Esophagus muscularis mucosa (tissue), 3 donors: ENCODE results near the gene MAP3K4.

ENCODE experiments used
- POLR2A ChIP-seq: fragments of 450-650 bp; IDR thresholded peaks from one replicate; pipeline ENCODE4 v1.6.1; 2017; ENCODE audit warnings: antibody characterized with exemption, moderate library complexity, mild to moderate bottlenecking, low read depth
- POLR2AphosphoS5 ChIP-seq, 2 donors: sonication (generic); formaldehyde crosslinking; IDR thresholded peaks; one replicate each; pipeline ENCODE4 v1.6.1; 2017; ENCODE audit warnings: antibody characterized with exemption in 2 of 2
- TF ChIP-seq, protein P1 (sequence below), 3 experiments: fragments of 200-600 bp in 2 of 3; fragments of 450-650 bp in 1 of 3; sonication (generic) in 2 of 3; IDR thresholded peaks; one replicate each; pipeline ENCODE4 v1.5.1; 2017 to 2019; ENCODE audit warnings: antibody characterized with exemption in 3 of 3, mild to moderate bottlenecking in 2 of 3, moderate library complexity in 1 of 3

DNA sequence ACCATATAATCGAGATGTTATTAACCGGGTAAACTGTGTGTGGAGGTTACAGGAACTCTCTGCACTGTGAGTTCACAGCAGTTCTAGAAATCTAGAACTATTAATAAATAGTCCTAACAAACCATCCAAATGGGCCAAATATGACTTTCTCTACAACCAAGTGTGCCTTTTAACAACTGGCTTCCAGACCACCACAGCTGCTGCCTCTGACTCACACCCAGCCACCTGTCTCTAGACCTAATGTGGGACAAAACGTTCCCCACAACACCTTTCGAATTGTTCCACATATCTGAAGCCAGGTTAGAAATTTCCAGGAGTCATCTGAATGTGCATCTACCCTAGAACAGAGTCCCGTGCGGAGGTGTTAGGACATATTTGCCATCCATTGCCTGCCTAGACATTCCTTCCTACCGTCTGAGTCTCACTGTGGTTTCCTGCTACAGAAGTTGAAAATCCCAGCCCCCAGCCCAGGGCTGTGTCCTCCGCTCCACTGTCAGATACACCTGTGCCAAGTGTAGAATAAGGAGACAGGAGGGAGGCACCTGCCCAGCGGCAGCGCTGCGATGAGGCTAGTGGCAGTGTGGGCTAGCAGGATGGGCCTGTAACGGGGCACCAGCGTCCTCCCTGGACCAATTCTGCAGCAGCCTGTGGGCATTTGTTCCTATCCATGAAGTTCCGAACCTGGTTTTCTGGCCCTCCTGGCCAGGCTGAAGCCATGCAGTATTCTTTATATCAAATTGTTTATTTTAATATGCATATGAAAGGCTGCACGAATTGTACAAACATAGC, 28.5 kb upstream of the MAP3K4 start:
- TF ChIP-seq POLR2A (no peak), POLR2AphosphoS5 (IDR thresholded peaks at IDR 0.05) (no peak)
- TF ChIP-seq, protein P1, sequence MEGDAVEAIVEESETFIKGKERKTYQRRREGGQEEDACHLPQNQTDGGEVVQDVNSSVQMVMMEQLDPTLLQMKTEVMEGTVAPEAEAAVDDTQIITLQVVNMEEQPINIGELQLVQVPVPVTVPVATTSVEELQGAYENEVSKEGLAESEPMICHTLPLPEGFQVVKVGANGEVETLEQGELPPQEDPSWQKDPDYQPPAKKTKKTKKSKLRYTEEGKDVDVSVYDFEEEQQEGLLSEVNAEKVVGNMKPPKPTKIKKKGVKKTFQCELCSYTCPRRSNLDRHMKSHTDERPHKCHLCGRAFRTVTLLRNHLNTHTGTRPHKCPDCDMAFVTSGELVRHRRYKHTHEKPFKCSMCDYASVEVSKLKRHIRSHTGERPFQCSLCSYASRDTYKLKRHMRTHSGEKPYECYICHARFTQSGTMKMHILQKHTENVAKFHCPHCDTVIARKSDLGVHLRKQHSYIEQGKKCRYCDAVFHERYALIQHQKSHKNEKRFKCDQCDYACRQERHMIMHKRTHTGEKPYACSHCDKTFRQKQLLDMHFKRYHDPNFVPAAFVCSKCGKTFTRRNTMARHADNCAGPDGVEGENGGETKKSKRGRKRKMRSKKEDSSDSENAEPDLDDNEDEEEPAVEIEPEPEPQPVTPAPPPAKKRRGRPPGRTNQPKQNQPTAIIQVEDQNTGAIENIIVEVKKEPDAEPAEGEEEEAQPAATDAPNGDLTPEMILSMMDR (IDR thresholded peaks at IDR 0.05): no peak
